ENCODE data around the gene SLC6A4.
"Not testable (repeated sequence)": the region's sequence is repeated elsewhere in the genome, so short reads cannot be mapped to it uniquely, and the experiment has no call there.

Gene SLC6A4

GRCh38 chr17:30217746-30218245 lies 17.7 kb downstream of the SLC6A4 start:
- DNase-seq: no peak

GRCh38 chr17:30217054-30217453 lies 18.4 kb downstream of the SLC6A4 start:
- DNase-seq: no peak

DNA sequence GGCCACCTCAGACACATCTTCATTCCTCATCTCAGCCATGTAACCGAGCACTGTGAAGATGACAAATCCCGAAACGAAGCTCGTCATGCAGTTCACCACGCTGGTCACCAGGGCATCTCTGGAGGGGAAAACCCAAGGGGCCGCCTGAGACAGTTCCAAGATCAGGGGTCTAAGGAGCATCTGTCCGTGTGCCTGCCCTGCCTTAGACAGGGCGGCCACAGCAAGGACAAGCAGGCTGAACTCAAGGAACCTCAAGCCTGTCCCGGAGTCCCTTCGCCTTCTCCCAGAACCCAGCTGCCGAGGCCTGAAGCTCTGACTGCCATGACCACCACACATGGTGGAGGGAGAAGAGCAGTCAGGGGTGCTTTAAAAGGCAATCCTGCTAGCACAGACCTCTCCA lies 22.7 kb downstream of the SLC6A4 start:
- DNase-seq: no peak

DNA sequence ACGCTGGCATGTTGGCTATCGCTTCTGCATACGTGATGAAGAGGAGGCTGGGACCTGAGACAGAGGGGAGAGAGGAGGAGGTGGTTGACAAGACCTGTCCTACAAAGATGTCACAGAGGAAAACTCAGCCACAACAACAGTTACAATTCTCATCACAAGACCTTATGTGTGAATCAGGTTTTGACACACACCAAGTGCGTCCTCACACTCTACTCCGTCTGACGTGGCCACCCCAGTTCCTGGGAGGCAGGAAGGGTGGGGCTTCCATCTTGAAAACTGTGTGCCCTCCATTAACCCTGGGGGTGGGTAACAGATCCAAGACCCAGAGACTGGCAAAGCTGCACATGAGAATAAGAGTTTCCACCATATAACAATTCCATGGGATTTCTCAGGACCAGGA lies 24.1 kb downstream of the SLC6A4 start:
- DNase-seq: no peak

DNA sequence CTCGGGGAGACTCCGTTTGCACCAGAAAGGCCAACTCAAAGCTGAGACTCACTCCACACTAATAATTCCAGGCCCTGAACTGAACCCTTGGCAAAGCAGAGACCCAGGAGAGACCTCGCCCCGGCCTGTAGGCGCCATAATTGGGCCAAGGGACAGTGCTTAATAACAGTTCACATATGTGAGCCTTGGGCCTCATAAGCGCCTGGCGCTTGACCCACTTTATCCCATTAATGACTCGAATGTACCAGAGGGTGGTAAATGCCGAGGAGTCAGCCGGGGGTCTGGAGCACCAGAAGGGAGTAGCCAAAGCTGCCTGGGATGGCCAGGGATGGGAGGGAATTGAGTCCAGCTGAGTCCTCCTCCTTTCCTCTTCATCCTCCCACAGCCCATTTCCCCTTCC lies 24.6 kb downstream of the SLC6A4 start:
- no peak for DNase-seq

DNA sequence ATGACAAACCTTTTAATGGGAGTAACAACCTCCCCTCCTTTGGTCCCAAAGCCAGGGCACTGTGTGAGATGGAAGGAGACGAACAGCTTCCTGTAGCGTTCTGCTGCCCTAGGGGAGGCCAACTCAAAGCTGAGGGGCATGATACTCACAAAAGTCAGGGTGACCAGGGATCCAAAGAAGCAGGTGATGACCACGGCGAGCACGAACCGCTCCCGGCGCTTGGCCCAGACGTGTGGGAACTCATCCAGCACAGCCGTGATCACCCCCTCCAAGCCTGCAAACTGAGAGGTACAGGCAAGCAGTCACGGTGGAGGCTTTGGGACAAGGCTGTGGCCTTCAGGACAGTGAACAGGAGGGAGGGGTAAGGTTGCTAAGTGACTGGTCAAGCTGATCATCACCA lies 25.1 kb downstream of the SLC6A4 start:
- no peak for DNase-seq

GRCh38 chr17:30209930-30210329 lies 25.6 kb downstream of the SLC6A4 start:
- DNase-seq: no peak

- DNase-seq: no peak
Observed at GRCh38 chr17:30208214-30208613, 27.3 kb downstream of the SLC6A4 start.

GRCh38 chr17:30207655-30208054 lies 27.8 kb downstream of the SLC6A4 start:
- no peak for DNase-seq

- DNase-seq: no peak
Observed at GRCh38 chr17:30203471-30203981, 32.0 kb downstream of the SLC6A4 start.

DNA sequence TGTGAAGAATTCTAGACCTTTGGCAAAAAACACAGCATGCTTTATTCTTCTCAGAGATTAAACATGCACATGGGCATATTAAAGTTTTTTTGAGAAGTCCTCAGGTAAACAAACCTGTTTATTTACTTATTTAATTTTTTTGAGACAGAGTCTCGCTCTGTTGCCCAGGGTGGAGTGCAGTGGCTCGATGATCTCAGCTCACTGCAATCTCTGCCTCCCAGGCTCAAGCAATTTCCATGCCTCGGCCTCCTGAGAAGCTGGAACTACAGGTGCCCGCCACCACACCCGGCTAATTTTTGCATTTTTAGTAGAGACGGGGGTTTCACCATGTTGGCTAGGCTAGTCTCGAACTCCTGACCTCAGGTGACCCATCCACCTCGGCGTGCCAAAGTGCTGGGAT lies 34.8 kb downstream of the SLC6A4 start:
- not testable (repeated sequence) for DNase-seq

DNA sequence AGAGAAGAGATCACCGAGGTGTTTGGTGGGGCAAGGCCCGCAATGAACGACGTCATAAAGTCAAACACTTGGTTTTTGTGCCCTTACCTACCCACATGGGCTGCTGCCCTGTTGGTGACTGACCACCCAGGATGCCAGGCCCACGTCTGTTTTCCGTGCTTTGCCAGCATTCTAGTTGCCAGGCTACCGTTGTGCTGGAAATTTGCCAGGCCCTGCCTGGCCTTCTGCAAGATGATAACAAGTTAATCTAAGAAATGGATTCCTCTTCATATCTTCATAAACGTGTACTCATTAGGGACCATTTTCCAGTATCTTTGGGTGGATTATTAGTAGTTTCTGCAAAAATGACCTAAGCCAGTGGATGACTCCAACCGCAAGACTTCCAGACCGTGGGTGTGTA lies 35.4 kb downstream of the SLC6A4 start:
- no peak for DNase-seq

- no peak for DNase-seq
Observed at GRCh38 chr17:30199600-30199999, 35.9 kb downstream of the SLC6A4 start.

DNA sequence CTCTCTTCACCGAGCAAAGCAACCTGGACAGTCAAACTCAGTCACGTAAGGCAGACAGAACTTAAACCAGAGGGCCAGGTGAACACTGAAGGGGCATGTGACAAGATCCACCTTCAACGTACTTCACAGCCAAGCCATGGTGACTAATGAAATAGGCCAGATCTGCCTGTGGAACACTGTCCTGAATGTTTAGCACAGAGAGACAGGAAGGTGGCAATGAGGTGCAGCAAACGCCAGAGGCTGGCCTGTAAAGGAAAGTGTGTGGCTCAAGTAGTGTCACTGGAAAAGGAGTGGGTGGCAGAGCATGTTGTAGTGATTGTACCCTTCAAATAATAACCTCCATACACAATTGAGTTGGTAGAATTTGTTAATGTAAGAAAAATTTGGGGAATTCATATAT lies 38.1 kb downstream of the SLC6A4 start:
- DNase-seq: no peak

DNA sequence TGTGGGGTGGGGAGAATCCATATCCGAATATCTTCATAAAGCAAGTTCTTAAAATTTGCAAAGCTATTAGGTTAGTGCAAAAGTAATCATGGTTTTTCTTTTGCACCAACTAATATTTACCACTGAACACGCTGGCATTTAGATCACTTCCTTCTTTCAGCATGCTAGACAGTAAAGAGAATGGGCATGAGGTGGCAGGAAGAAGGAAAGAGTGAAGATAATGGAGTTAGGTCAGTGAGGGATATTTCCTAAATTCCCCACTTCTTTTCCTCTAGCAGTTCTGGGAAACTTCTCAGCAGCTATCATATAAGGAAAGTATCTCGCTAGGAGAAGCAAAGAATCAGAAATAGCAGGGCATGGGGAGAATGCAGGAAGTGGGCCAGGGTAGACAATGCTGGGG lies 39.0 kb downstream of the SLC6A4 start:
- DNase-seq: no peak

GRCh38 chr17:30191072-30191471 lies 44.4 kb downstream of the SLC6A4 start:
- DNase-seq: no peak

DNA sequence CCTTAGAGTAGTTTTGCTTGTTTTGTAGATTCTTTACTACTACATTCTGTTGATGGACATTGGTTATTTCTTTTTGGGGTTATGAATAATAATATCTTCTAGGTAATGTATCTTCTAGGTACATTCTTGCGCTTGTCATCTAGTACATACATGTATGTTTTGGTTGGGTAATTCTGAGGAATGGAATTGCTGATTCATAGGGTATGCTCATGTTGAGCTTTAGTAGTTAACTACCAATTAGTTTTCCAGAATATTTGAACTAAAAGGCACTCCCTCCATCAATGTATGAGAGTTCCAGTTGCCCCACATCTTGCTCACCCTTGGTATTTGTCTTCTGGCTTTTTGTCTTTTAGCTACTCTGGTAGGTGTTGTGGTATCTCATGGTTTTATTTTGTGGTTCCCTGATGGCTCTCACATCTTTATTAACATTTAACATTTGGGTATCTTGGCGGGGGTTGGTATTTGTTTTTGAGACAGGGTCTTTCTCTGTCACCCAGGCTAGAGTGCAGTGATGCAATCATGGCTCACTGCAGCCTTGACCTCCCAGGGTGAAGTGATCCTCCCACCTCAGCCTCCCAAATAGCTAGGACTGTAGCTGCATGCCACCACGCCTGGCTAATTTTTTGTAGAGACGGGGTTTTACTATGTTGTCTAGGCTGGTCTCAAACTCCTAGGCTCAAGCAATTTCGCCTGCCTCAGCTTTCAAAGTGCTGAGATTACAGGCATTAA lies 47.1 kb downstream of the SLC6A4 start:
- no peak for DNase-seq

- DNase-seq: no peak
Observed at GRCh38 chr17:30187573-30187972, 47.9 kb downstream of the SLC6A4 start.

DNA sequence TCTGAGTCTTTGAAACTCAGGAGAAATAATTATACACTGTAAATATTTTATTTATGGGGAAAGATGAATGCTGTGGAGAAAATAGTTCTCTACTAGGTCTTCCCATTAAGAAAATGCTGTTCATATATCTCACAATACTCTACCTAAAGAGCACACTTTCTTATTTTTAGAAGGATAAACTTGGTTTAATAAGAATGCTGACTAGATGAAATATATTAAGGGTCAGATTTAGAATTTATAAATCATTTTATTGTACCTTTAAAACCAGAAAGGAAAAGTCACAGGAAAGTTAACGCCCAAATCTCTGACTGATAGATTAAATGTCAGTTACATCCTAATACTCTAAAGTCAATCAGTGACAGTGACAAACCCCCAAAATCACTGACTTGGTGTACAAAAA lies 48.7 kb downstream of the SLC6A4 start:
- no peak for DNase-seq

- DNase-seq: no peak
Observed at GRCh38 chr17:30176855-30177254, 58.6 kb downstream of the SLC6A4 start.

GRCh38 chr17:30174556-30174955 lies 60.9 kb downstream of the SLC6A4 start:
- DNase-seq: no peak

DNA sequence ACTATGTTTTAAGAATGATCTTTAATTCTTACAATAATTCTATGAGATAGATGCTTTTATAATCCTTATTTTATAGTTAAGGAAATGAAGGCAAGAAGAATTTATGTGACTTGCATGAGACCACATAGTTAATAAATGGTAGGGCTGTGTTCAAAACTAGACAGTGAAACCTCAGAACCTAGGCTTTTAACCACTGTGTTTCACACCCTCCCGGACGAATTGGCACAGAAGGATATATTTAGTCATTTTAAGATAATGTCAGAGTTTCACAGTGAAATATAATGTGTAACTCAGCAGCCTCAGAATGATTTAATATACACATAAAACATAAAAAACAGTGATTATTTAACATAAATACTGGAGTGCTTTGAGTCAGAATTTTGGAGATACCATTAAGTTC lies 61.8 kb downstream of the SLC6A4 start:
- DNase-seq: no peak

- no peak for DNase-seq
Observed at GRCh38 chr17:30172560-30172959, 62.9 kb downstream of the SLC6A4 start.

GRCh38 chr17:30170415-30170987 lies 65.0 kb downstream of the SLC6A4 start:
- no peak for DNase-seq

DNA sequence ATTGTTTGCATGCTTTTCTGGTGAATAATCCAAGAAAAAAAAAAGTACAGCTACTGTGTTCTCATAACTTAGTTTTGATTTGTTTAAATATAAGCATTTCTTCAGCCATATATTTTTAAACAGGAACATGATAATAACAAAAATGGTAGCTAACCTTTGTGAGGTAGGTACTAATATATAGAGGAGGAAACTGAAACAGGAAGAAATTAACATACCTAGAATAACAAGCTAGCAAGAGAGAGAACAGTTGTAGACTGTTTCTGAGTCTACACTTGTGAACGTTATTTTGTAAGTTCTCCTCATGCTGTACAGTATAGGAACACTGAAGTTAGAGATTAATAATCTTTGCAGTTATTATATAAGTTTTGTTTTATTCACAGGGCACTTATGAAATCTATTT lies 69.5 kb downstream of the SLC6A4 start:
- DNase-seq: no peak

Measured in stimulated activated naive CD4-positive, alpha-beta T cell treated with Interleukin-2 at 50 U/mL for 16 hours (primary cell).